ENCODE results near the gene ACSS2. TPM values are rescaled to one million over a fixed set of nuclear protein-coding genes. Genes with fewer than 3 reads are reported as not detected.

Gene ACSS2
- total RNA-seq, 6 experiments from 2014 or later: 21.9 to 118 (median 45.7) TPM

GRCh38 chr20:34921436-34921835 is 45.0 kb downstream of the ACSS2 start:
- Histone ChIP-seq H3K36me3 (peaks cover 0 to 70% (median 10%) of the 10 kb centered on the region in 4 donors), H3K27ac (no peak overlapping the region), H3K4me3 (no peak overlapping the region), H3K9me3 (no peaks in the 10 kb centered on the region), H3K4me1 (peaks cover 0 to 16% (median 8%) of the 10 kb centered on the region in 4 donors), H3K27me3 (no peaks in the 10 kb centered on the region)
- intact Hi-C loops (cut with DNase I): no loop called here
- WGBS (ENCODE audit: insufficient coverage, low coverage, low lambda C conversion rate, missing lambda C conversion rate): 60% methylated on average over 2 of the region's 3 CpGs
- ATAC-seq: no peak
- no peak for DNase-seq
- no peak for TF ChIP-seq CTCF (IDR thresholded peaks at IDR 0.05)

GRCh38 chr20:34922654-34923381 is 46.4 kb downstream of the ACSS2 start:
- H3K4me1 ChIP-seq: peaks cover 0 to 16% (median 8%) of the 10 kb centered on the region in 4 donors
- peaks cover 0 to 70% (median 16%) of the 10 kb centered on the region in 4 donors for H3K36me3 ChIP-seq
- intact Hi-C loops (cut with DNase I): no loop called here
- peak overlapping the region in 2 of 3 donors; percentile 30 to 49 for H3K27ac ChIP-seq
- H3K27me3 ChIP-seq: no peaks in the 10 kb centered on the region
- DNase-seq (peak in 1 of 3 donors; percentile 68), ATAC-seq (peak; percentile 85 to 94 (median 90))
- 62% methylated on average over 5 of the region's 5 CpGs for WGBS (ENCODE audit: insufficient coverage, low coverage, low lambda C conversion rate, missing lambda C conversion rate)
- H3K4me3 ChIP-seq: no peak overlapping the region
- TF ChIP-seq POLR2A (IDR thresholded peaks at IDR 0.05) (no peak), CTCF (IDR thresholded peaks at IDR 0.05) (no peak)
- no peaks in the 10 kb centered on the region for H3K9me3 ChIP-seq

GRCh38 chr20:34923414-34923813 is 47.0 kb downstream of the ACSS2 start:
- no peaks in the 10 kb centered on the region for H3K27me3 ChIP-seq
- no peak overlapping the region for H3K4me3 ChIP-seq
- intact Hi-C loops (cut with DNase I): no loop called here
- H3K9me3 ChIP-seq: no peaks in the 10 kb centered on the region
- WGBS (ENCODE audit: insufficient coverage, low coverage, low lambda C conversion rate, missing lambda C conversion rate): 94% methylated on average over 2 of the region's 2 CpGs
- DNase-seq (no peak), ATAC-seq (no peak)
- H3K36me3 ChIP-seq: peaks cover 0 to 71% (median 16%) of the 10 kb centered on the region in 4 donors
- no peak for TF ChIP-seq CTCF (IDR thresholded peaks at IDR 0.05)
- TF ChIP-seq POLR2A (IDR thresholded peaks at IDR 0.05): no peak
- peak overlapping the region in 1 of 3 donors; percentile 49 for H3K27ac ChIP-seq
- H3K4me1 ChIP-seq: peaks cover 0 to 16% (median 8%) of the 10 kb centered on the region in 4 donors

DNA sequence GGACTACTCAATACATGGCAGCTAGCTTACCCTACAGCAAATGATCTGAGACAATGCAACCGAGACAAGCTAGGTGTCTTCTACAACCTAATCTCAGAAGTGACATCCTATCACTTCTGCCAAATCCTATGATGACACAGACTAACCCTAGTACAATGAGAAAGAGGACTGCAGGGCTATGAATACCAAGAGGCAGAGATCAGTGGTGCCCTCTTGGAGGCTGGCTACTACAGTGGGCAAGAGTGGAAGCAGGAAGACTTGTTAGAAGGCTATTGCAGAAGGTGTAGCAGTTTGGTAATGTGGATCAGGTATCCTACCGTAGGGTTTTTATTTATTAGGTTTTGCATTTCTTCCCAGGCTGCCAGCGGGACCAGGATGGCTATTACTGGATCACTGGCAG is 48.9 kb downstream of the ACSS2 start:
- intact Hi-C loops (cut with DNase I): no loop called here
- 100% methylated on average over 2 of the region's 3 CpGs for WGBS (ENCODE audit: insufficient coverage, low coverage, low lambda C conversion rate, missing lambda C conversion rate)
- Histone ChIP-seq H3K27me3 (no peaks in the 10 kb centered on the region), H3K36me3 (peaks cover 0 to 73% (median 16%) of the 10 kb centered on the region in 4 donors), H3K4me3 (no peak overlapping the region), H3K27ac (no peak overlapping the region), H3K9me3 (no peaks in the 10 kb centered on the region), H3K4me1 (peaks cover 0 to 16% (median 8%) of the 10 kb centered on the region in 4 donors)
- TF ChIP-seq POLR2A (IDR thresholded peaks at IDR 0.05): no peak
- no peak for TF ChIP-seq CTCF (IDR thresholded peaks at IDR 0.05)
- no peak for ATAC-seq
- DNase-seq: no peak
